NCI-H1930 (cell line): Measurements from ENCODE around the gene LAX1.

ENCODE experiments used
- DNase-seq, 2 experiments: peaks; one replicate each; lab custom pipeline; 2025; lab: John Stamatoyannopoulos, UW

Gene LAX1

GRCh38 chr1:203813581-203814341, 48.8 kb downstream of the LAX1 start:
- DNase-seq: no peak

- DNase-seq: no peak
Observed at GRCh38 chr1:203818399-203818798, 53.4 kb downstream of the LAX1 start.

GRCh38 chr1:203823306-203823705, 58.3 kb downstream of the LAX1 start:
- no peak for DNase-seq
